GM18502 (cell line): ENCODE data around the gene SYNDIG1.

Experiments
- ATAC-seq: cut with Tn5 transposase; IDR thresholded peaks from one replicate; pipeline ENCODE4 v1.9.1; 2021; ENCODE audit warnings: mild to moderate bottlenecking; ENCODE audit not compliant: unreplicated experiment, poor library complexity

The SYNDIG1 gene

DNA sequence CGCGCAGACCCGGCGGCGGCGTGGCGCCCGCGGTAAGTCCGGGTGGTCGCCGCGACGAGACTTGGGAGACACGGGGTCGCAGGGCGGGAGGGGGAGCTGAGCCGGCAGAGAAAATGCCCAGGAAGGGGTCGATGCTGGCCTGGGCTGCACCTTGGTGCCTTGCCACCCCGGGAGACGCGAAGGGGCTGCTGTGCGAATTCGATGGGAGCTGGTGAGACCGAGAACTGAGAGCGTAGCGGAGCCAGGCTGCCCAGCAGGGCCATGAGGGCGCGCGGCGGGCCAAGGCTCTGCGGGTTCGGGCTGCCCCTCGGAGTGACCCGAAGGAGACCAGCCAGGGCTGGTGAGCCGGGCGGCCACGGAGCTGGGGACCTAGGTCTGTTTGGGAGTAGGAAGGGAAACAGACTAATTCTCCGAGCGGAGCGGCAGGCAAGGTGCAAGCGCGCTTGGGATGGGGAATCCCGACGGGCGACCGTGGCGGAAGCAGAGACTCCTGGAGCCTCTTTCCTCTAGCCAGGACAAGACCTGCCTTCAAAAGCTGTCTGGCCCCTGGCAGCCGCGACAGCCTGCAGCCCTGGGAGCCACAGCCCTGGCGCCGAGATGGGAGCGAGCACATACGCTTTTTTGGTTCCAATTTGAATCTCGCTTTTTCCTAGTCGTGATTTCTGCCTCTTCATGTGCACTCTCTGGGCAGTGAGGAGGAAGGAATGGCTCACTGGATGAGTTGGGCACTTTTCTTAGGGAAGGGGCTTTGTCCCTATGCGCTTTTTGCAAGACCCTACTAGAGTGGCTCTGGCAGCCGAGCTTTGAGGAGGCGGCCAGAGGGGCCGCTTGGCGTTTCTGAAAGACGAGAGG lies 691 bp downstream of the SYNDIG1 start:
- no peak for ATAC-seq

DNA sequence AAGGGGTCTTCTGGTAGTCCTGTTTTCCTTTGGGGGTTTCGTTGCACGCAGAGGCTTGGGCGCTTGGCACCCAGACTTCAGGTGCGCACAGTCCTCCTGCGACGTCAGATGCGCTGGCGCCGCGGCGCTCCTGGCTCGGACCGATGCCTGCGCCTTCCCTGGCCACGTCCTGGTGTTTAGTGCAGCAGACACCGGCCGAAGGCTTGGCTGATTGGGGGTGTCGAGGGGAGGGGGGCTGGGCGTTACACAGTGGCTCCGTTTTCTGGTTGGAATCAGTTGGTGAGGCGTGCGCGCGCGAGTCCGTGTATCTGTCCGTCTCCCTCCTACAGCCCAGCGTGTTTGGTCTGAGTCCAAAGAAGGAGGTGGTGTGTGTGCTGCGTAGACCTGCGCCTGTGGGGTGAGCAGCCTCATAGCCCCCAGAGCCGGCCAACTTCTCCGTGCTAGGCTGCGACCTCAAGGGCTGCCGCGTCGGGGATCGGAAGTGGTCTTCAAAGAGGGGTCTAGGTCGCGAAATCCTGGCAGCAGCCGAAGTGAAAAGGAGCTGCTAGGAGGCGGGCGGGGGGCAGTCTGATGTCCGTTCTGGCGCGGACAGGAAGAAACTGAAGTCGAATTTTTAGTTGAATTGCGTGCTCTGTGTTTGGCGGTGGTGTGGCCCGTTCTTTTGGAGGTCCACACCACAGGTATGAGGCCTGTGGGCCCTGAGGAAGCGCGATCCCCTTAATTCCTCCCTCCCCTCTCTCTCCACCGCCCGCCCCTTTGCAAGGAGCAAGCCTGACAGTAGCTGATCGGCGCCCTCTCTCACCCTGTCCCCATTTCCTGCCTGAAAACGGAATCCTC lies 1.5 kb downstream of the SYNDIG1 start:
- ATAC-seq: no peak

DNA sequence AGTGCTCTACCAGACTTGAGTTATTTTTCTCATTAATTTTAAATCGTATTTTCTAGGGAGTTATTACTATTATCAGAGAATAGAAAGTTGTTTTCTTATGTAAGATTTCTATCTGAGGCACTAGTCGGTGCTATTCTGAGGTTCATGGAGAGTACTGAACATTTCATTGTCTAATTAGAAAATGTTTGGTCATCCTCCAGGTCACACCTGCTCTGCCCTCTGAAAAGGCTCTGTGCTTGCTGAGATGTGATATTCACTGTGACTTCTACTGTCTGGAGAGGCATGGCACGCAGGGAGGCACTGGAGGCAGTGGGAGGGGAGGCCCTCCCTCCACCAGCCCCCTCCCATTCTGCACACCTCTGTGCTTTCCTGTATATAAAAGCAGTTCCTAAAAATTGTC lies 3.0 kb downstream of the SYNDIG1 start:
- ATAC-seq: no peak

DNA sequence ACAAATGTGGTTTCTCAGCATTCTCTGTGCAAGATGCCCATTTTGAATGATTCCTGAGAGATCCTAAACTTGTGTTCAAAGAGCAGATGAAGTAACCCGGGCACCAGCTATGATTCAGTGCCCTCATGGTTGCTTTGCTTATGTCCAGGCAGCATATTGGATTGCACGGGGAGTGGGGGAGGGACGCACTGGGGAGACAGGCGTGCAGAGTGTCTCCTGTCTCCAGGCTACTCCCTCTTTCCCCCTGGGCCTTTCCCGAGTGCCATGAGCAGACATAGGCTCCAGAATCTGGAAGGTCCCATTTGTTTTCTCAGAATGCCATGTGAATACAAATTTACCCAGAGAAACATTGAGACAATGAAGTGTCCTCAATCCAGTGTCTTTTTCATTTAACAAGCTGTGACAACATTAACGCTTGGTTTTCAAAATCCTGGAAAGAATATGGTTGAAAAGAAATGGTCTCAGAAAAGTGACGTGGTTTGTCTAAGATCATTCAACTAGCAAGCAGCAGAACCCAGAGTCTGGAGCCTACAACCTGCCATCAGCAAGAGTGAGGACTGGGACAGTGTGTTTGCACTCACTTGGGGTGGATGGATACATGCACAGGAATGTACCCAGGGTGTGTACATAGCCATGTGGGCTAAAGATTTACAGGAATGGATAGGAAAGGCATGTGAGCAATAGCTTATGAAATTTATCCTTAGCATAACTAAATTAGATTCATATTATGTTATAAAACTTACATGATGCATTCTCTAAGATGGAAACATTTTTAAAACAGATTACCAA lies 4.2 kb downstream of the SYNDIG1 start:
- no peak for ATAC-seq

DNA sequence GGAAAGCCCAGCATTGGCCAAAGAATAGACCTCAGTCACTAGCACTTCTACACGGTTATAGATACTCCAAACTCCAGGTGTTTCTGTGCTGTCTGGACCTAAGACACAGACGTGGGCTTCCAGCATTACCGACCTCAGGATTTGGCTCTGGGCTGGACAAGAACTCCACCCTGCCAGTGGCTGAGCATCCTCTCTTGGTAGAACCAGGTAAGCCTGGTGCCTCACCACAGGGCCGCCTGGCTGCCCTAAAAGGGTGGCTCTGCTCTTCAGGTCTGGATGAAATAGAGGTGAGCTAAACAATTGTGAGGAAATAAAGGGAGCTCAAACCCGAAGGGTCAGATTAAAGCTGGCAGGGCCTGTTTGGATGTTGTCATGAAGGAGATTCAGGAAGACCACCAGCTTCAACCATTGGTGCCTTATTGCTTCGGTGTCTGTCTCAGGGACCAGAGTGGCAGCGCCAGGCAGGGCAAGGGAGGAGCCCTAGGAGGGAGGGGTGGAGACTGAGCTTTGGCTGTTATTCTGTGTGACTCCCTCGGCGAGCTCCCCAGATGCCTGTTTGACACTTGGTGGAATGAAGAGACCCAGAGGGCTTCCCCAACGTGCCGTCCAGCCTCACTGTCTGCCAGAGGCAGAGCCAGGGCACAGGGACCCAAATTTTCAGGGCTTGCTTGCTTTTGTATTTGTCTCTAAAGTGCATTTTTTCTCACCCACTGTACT lies 8.6 kb downstream of the SYNDIG1 start:
- ATAC-seq: no peak

DNA sequence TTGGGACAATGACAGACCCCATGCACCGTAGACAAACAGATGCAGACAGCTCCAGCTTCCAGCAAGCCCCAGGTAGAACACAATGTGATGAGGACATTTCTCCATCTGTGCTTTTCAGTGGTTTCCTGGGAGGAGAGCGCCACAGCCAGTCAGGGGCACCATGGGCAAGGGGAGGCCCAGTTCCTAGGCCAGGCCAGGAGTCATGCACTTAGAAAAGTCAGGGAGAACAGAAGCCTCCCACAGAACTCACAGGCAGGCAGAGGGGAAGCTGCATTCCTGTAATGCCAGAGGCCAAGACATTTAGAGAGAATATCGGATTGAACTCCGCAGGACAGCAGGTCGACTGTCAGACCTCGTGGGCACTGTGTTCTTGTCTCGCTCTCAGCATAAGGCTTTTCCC lies 9.2 kb downstream of the SYNDIG1 start:
- ATAC-seq: no peak

DNA sequence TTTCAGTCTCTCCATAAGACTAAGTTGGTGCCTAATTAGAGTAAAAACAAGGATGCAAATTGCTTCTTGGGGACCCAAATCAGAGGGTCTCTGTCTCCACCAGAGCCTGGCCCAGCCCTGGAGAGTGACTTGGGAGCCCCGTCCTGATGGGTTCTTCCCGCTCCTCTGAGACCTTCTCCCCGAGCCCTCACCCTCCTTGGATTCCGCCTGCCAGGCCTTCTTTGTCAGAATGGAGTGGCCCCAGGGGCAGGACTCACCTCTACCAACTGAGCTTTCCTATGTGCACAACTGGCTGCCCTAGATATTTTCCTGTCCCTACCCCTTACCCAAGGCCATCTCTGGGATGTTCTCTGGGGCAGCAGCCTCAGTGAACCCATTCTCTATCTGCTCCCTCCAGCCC lies 9.7 kb downstream of the SYNDIG1 start:
- no peak for ATAC-seq

DNA sequence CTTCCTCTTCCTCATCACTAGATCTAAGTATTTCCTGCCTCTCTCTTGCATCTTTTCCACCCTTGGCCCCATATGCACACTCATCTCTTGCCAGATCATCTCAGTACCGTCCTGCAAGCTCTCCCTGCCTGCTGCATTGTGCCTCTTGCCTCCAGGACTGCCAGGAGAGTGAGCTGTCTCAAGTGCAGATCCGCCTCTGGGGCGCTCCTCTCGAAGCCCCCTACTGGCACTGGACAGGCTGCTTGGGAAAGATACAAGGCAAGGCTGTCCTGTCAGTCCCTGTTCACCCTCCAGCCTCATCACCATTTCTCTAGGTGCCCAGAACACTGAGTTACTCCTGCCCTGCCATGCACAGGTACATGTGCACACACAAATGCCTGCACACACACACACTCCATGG lies 10.2 kb downstream of the SYNDIG1 start:
- ATAC-seq: no peak

DNA sequence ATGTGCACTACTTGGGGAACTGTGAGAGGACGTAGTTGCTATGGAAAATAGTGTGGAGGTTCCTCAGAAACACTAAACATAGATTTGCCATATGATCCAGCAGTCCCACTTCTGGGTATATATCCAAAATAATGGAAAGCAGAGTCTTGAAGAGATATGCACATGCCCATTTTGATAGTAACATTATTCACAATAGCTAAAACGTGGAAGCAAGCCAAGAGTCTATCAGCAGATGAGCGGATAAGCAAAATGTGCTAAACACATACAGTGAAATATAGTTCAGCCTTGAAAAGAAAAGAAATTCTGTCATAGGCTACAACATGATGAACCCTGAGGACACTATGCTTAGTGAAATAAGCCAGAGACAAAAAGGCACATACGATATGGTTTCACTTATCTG lies 11.1 kb downstream of the SYNDIG1 start:
- ATAC-seq: no peak

DNA sequence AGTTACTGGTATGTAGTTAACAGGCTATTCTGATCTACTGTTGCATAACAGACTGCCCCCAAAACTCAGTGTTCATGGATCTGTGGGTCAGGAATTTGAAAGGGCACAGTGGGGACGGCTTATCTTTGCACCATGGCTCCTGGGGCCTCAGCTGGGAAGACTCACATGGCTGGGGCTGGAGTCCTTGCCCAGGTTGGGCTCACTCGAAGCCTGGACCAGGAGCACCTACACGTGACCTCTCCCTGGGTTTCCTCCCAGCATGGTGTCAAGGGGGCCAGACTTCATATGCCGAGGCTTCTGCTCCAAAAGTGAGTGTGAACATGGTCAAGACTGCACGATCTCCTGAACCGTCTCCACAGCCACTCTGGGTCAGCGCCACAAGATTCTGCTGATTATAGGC lies 11.7 kb downstream of the SYNDIG1 start:
- no peak for ATAC-seq

DNA sequence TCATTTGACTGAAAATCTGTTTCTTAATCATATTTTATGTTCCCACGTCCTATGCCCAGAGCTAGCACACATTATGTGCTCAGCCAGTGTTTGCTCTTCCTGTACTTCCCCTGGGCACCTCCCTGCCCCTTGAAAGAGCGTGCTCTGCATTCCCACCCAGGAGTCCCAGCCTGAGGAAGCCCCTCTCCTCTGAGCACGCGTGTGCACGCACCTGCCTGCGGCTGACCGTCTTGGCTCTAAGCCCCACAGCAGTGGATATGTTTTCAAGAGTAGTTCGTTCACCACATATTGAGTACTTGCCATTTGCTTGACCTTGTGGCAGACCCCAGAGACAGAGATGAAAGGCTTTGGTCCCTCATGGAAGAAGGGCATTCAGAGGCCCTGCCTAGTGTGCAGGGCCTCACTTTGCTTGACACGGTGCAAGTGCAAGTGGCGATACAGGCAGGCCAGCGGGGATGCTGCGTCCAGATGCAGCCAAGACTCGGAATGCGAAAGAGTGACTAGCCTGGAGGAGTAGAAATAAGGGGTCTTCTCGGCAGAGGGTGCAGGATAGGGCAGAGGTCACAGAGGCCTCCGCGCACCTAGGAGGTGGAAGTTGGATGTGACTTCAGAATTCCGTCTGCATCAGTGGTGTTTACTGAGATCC lies 14.1 kb downstream of the SYNDIG1 start:
- no peak for ATAC-seq

DNA sequence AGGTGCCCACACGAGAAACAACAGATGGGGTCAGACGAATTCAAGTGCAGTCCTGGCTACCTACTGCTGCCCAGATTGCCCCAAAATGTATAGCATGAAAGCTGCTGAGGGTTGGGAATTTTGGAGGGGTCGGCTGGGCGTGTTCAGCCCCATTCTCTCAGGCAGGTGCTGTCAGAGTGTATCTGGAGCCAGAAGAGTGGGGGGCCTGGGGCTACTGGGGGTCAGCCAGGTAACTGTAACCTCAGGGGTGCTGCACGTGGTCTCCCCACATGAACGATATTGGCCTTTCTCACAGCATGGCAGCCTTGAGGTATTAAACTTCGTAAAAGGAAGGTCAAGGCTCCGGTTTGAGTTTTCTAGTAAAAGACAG lies 14.6 kb downstream of the SYNDIG1 start:
- ATAC-seq: no peak

DNA sequence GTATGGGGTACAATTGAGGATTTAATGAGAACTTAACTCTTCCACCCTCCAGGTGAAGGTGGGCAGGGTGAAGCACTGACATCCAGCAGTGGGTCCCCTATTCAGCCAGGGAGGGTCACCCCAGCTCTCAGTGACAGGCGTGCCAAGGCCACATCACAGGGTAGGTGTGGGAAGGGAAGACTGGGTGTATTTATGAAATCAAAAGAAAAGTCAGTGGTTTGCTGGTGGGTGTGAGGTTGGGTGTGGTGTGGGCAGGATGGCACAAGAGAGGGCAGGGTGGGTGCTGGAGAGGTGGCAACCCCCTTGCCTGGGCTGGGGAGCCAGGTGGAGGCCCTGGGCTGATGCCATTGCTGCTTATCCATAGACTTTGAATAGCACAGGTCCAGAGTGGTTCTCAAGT lies 16.6 kb downstream of the SYNDIG1 start:
- ATAC-seq: no peak

DNA sequence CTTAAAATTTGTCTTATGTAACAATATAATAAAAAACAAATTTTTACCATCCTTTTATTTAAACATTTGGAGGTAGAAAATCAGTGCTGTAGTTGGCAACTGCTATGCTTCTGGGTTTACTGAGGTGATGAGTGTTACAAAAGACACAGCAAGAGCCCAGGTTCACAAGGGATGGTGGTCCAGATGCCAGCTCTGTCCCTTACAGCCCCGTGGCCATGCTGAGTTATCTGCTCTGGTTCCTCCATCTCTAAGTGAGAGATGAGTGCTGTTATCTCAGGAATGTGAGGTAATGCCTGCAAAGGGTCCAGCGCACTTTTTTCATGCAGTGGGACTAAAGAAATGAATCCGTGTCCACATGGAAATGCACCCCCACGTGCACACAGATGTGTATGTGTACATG lies 17.8 kb downstream of the SYNDIG1 start:
- no peak for ATAC-seq

DNA sequence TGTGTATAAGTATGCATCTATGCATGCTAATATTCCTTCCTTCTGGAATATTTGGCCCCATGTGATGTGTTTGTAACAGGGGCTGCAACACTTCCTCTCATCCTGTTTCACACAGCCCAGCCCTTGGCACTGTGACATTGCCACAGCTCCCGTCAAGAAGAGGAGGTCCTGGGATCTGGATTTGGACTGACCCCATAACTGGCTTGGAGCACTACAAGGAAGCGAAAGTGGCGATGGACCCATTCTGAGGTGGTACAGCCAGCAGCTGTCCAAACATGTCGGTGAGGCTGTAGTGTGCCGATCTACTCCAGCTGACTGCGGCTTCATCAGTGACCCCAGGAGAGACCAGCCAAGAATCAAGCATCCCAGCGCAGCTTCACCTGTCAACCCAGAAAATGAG lies 18.2 kb downstream of the SYNDIG1 start:
- ATAC-seq: no peak

DNA sequence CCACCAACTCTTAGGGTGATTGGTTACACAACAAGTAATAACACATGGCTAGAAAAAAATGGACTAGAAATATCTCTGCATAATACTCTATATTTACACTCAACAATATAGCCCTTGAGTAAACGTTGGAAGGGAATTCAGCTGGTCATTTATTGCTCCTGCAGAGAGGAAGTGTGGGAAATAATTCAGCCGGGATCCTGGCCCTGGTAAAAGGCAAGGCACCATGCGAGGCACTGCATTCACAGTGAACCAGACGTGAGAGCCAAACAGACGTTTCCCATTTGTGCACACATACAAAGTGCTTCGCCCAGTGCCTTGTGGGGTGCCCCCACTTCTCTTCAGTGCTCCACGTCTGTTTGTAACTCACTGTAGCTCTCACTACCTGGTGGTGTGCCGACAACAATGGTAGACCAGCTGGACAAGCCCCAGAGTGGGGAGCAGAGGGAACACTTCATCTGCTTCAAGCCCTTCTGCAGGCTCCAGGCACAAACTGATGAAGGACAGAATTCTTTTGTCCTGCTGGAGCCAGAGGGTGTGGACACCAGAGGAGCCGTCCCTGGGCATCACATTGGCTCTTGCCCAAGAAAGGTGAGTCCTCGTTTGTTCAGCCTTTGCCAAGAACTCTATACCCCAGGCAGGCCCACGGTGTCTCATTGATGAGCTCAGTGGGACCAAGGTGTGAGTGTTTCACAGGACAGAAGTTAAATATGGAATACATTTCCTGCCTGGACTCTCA lies 18.8 kb downstream of the SYNDIG1 start:
- ATAC-seq: no peak

DNA sequence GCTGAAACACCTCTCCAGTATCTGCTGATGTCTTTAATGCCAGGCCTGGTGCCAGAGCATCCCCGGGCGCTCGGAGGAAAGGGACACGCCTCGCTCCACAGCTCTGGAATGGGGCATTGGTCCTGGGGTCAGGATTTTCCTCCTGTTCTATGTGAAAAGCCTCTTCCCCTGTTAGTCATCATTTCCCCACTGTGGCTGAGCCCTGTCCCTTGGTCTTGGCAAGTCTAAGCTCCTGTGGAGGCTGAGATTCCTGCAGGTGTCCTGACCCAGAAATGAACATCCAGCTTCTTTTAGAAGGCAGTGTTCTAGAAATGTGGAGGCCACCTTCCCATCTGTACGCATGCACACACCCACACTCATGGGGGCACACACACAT lies 19.4 kb downstream of the SYNDIG1 start:
- no peak for ATAC-seq

DNA sequence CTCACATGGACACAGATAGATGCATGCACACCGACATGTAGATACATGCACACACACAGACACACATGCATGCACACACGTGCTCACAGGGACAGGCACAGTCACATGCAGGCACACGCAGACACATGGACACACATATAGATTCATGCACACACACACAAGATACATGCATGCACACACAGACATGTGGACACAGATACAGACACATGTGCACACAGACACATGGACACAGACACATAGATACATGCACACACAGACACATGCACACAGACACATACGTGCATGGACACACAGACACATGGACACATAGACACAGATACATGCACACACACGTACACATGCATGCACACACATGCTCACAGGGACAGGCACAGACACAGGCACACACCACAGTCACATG lies 19.8 kb downstream of the SYNDIG1 start:
- no peak for ATAC-seq

DNA sequence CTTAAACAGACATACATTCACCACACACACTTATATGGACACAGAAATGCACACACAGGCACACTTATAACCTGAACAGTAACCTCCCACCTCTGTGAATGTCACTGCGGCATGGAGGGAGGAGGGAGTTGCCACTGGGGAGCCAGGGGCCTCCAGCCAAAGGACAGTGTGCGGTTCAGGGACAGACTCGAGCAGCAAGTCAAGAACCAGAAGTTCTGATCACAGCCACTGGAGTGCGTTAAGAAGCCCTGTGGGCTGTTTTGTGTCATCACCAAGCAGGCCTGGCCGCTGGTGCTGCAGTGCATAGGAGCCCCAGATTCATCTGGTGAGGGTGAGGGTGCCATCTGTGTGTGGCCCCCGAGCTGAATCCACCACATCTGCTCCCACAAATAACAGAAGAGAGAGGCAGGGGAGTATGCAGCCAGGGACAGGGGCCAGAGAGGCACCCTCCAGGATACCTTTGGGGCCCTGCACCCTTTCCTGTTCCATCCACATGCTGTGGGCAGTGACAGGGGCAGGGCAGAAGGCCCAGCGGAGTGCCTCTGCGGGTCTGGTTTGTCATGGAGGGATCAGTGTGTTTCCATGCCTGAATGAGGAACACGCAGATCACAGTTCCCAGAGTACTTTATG lies 20.3 kb downstream of the SYNDIG1 start:
- ATAC-seq: no peak
